RKO (cell line): ENCODE data around the gene SGCD.
A peak's percentile ranks its signal among the peaks of the same experiment; 100 is the strongest.

Experiments
- DNase-seq: peaks from one replicate; pipeline ENCODE4 v3.0.0-alpha.2; 2016; ENCODE audit warnings: low spot score

SGCD gene

DNA sequence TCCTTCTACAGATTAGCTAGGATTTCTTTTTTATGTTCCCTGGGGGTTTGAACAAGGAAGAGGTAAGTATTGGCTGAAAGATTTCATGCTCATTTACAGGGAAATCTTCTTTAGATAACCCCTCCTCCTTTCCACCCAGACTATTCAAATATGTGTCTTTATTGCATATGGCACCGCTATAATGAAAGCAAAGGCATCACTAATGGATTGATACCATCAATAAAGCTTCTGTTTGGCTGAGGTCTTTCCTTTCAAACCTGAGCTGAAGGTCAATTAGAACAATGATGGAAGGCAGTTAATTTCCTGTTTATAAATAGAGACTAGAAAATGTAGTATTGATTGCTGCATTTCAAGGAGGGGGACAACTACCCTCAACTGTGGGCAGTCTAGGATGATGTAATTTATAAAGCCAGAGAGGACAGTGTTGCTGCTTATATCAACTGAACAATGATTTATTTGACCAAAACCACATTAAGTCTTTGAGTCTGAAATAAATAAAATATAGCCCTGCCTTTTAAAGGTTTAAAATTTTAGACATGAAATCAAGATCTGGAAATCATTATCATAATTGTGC is 132.9 kb downstream of the SGCD start:
- DNase-seq: no peak

DNA sequence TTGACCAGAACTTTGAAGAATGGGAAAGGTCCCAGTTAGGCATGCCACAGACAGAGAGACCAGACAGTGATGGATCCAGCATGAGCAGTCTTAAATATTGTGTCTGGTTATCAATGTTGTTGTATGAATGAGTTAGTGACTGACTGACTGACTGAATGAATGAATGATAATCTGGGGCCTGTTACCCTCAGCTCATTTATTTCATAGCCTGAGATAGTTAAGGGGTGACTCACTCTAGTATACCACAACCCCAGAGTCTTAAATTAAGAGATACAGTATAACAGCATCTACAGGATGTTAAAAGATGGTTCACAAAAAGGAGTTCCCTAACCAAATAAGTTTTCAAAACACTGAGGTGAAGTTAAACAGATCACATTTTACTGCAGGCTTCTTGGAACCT is 133.5 kb downstream of the SGCD start:
- DNase-seq: no peak

- no peak for DNase-seq
These were observed 139.9 kb downstream of the SGCD start for GRCh38 chr5:156466871-156467270.

DNA sequence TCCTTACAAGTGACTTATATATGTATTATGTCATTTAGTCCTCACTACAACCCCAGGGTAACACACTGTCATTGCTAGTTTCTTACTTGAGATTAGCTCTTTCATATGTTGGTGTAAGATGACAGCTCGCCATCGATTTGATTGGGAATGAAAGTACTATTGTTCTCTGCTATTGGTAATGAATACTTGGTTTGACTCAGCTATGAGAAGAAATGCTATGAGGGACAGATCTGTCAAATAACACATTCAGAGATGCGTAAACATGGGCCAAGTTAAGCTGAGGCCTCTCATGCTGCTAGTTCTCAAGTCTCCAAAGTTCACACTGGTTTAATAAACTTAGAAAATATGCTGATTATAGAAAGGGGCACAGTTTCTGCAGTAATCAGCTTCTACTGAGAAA is 142.7 kb downstream of the SGCD start:
- no peak for DNase-seq

DNA sequence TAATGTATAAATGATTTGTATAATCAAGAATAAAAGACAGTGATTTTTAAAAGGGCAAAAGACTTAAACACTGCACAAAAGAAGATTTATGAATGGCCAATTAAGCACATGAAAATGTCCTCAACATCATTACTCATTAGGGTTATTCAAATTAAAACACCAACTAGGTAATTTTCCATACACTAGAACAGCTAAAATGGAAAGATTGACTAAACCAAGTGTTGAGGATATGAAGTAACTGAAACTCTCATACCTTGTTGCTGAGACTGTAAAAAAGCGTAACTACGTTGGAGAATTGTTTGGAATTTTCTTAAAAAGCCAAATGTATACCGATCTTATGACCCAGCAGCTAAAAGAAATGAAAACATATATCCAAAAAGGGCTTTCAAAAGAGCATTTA is 144.9 kb downstream of the SGCD start:
- DNase-seq: no peak

DNA sequence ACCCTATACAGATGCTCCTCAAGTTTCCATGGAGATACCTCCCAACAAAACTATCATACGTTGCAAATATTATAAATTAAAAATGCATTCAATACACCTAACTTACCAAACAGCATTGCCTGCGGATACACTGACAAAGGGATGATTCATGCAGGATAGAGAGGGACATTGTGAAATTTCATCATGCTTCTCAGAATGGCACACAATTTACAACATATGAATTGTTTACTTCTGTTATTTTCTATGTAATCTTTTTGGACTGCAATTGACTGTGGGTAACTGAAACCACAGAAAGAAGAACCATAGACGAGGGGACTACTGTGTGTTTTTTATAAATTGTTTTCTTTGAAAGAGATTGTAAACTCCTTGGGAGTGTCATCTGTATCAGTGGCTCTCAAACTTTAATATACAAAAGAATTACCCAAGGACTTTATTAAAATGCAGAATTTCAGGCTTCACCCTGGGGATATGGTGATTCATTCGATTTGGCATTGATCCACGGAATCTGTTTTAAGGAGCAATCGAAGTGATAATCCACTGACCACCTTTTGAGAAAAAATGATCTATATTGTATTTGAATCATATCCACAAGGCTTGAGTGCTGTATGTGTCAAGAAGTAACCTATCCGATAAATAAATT is 146.4 kb downstream of the SGCD start:
- DNase-seq: no peak

GRCh38 chr5:156474251-156474650 is 147.3 kb downstream of the SGCD start:
- DNase-seq: no peak

DNA sequence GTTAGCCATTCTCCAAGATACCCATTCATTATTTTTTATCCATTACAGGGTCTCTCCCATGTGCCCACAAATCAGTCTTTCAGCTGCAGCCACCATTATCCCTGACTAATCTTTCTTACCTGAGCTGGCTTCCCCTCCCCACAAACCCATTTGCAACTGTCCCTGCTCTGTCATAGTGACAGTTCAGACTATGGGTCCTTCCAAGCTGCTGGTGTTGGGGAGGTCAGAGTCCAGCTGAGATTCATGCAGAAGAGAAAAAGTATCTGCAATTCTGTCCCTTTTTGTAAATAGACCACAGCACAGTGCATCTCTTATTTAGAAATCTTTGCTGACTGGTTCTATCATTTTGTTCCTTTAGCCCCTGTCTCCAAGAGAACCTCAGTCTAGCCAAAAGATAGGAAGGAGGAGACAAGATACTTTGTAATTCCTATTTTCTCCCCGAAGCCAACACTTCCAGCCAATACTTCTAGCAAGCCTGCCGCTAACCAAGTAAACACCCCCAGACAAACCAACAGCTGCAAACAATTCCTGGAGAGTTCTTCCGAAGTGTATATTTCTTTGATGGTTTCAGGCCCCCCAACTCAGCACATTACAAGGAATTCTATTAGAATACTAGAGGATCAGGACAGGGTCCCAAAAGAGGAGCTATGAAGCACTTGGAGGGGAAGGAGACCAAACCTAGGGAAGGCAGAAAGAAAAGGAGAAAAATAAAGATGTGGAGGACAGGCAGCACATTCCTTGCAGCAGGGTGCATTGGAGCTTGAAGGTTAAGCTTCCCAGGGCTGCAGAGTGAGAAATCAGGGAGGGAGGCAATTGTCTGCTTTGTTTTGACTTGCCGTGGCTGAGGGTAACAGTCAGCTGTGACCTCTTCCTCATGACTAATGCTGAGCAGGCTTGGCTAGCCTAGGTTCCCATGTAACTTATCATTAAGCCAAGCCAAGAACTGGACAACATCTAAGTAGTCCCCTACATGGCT is 148.5 kb downstream of the SGCD start:
- DNase-seq: peak; percentile 50

DNA sequence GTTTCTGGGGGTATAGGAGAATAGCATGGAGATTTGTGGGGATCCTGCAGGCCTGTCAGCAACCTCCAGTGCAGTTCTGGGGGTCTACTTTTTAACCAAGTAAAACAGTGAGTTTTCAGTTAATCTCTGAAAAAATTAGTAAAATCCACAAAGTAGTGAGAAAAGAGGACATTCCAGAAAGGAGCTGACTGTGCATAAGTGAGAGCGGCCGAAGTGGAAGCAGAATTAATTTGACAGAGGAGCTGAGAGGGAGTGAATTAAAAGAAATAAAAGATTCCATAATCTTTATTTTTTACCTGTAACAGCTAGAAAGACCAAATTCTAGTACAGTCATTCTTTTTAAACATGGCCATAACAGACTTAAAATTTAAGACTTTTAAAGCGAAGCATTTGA is 149.2 kb downstream of the SGCD start:
- DNase-seq: no peak

DNA sequence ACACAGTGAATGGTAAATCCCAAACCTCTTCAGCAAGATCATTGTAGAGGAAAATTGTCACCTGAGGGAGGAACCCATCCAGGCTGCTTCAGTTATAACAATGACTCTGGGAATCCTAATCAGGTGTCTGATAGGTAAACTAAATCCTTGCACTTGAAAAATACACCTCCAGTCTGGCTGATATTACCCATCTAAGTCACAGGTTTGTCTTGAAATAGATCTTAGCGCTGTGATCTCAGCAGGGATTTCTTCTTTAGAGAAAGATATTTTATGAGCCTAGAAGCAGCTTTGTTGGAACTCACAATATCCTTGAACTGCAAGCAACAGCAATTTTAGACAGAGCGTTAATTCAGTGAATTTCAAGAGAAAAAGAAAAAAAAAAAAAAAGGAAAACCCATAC is 149.7 kb downstream of the SGCD start:
- DNase-seq: no peak

DNA sequence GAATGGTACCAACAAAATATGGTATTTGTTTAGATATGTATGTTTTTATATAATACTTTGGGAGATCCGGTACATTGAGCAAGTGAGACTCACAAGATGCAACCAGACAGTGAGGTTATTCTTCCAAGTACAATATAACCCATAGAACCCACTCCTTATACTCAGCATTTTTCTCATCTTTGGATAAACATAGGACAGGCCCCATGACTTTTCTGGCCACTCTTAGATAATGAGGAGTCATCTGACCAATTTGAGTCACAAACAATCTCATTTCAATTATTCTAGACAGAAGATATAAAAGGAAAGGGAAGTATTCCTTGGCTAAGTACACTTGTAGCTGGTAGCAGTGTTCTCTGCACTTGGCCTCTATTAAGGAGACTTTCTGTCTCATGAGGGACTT is 150.2 kb downstream of the SGCD start:
- DNase-seq: no peak

- DNase-seq: peak; percentile 4
These were observed 152.9 kb downstream of the SGCD start for GRCh38 chr5:156479849-156480248.

DNA sequence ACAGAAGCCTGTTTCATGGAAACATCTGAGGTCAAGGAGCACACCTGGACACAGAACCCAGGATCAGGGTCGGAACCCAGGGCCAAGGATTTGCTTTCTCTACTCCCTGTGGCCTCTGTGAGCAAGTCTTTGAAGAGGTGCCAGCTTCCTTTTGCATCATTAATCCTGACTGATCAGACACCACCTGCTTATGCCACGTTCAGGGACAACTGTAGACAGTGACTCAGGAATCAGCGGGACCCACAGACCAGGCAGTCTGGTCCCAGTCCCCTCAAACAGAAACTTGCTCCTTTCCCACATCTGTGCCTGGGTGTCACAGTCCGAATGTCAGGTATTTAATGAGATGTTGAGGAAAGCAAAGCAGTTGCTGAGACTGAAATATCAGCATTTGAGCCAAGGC is 154.8 kb downstream of the SGCD start:
- DNase-seq: no peak

- DNase-seq: no peak
These were observed 155.9 kb downstream of the SGCD start for GRCh38 chr5:156482818-156483217.

GRCh38 chr5:156486394-156487238 is 159.7 kb downstream of the SGCD start:
- DNase-seq: no peak

DNA sequence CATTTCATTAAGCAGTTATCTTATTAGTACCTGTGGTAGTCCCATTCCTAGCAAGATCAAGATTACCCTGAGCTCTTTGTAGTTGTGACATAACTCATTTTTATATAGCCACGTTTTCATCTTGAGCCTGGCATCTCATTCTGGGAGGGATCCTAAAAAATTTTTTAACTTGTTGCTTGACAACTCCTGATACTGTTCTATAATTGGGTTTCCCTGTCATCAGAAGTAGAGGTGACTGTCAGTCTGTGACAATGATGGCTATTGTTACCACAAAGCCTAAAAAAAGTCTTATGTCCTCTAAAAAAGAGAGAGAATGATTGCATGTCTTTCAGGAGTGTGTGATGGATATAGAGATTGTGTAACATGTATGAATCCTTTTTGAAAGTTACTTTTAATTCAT is 164.8 kb downstream of the SGCD start:
- no peak for DNase-seq

DNA sequence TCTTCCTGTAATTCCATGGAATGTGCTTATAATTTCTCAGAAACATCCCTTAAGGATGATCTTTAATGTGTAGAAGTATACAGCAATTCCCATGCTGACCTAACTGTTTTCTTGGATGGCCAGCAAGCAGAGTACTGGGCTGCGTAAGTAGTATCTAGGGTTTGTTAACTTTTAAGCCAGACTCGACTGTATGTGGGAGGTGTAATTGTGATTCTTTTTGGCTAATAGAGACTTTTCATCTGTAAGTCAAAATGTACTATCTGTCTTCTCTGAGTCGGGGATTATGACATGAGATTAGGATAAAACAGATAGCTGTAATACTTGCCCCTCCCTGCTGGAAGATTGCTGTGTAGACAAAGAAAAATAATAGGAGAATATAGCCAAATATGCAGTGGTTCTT is 169.3 kb downstream of the SGCD start:
- no peak for DNase-seq

DNA sequence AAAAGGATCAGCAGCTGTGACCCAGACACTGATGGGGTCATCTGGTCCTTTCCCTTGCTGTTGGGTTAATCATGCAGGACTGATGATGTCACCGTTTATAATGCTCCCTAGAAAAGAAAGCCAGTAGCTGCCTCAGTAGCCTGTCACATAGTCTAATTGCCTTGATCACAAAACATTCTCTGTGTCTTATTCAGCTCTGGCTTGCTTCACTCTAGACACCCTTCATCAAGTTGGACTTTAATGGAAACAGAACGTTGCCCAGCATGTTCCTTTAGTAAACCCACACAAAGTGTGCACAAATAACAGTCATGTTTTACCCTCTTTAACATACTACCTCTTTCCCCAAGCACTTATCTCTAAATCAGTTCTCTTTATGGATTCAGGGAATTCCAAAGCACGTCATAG is 170.8 kb downstream of the SGCD start:
- DNase-seq: peak; percentile 15

DNA sequence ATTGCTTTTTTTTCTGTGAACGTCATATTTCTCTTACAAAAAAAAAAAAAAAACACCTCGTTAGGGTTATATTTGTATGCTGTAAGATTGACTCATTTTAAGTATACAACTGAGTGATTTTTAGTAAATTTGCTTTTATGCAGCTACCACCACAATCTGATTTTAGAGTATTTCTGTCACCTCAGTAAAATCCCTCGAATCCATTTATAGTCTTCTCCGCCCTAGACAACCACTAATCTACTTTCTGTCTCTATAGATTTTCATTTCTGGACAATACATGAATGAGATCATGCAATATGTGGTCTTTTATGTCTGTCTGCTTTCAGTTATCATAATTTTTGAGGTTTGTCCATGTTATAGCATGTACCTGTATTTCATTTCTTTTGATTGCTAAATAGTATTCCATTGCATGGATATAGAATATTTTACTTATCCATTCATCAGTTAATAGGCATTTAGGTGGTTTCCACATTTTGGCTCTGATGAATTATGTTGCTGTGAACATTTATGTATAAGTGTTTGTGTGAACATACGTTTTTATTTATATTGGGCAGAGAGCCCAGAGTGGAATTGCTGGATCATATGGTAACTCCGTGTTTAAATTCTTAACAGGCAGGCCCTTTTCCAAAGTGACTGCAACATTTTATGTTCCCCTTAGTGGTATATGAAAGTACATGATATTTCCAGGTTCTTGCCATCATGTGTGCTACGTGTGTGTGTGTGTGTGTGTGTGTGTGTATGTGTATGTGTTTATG is 171.4 kb downstream of the SGCD start:
- DNase-seq: no peak

- DNase-seq: no peak
These were observed 173.8 kb downstream of the SGCD start for GRCh38 chr5:156500755-156501154.

GRCh38 chr5:156505101-156505500 is 178.1 kb downstream of the SGCD start:
- DNase-seq: no peak
